Astrocyte of the spinal cord (primary cell): ENCODE data around the gene ATP8A1.
"Not testable (repeated sequence)": the region's sequence is repeated elsewhere in the genome, so short reads cannot be mapped to it uniquely, and the experiment has no call there.

Experiments used
- DNase-seq: peaks from one replicate; pipeline ENCODE4 v3.0.0; 2011; ENCODE audit warnings: low read depth, low spot score
- H3K4me3 ChIP-seq: 2 replicates; pipeline ENCODE4 v1.5.1; 2011; ENCODE audit warnings: low read depth, mild to moderate bottlenecking, low read length, moderate library complexity
- CTCF ChIP-seq: IDR thresholded peaks from 2 replicates; pipeline ENCODE4 v1.5.1; 2012; ENCODE audit warnings: low read depth, mild to moderate bottlenecking, low read length, inconsistent platforms
- in situ Hi-C: cut with HindIII; loops from 2 replicates; pipeline ENCODE4 v1.10.0; 2017; ENCODE audit warnings: low sequenced_read_pairs

The ATP8A1 gene

DNA sequence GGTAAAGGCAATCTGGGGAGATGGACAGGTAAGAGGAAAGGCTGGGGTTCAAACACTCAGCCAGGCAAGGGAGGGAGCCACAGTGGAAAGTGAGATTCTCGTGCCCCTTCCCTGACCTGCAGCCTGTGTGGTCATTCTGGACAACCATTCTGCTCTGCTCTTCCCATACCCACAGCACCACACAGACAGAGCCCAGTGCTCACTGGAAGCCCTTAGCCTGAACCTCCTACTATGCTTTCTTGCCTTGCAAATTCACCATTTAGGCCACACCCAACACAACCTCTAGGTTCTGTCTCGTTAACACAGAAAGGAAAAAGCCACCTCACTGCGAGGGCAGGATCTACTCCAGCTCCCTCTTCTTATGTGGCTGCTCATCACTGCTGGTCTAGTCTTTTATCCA lies 166.9 kb downstream of the ATP8A1 start:
- in situ Hi-C loops, result no loop called here

GRCh38 chr4:42489095-42489494 lies 167.8 kb downstream of the ATP8A1 start:
- in situ Hi-C loops, result no loop called here
- DNase-seq, result no peak

More for the DNA sequence above, 166.9 kb downstream of the ATP8A1 start:
- H3K4me3 ChIP-seq, result no peak overlapping the region
- TF ChIP-seq CTCF, result no peak
- DNase-seq, result no peak

GRCh38 chr4:42488554-42488953 lies 168.4 kb downstream of the ATP8A1 start:
- DNase-seq, result no peak
- no peak overlapping the region for H3K4me3 ChIP-seq
- TF ChIP-seq CTCF, result no peak
- in situ Hi-C loops, result no loop called here

More at GRCh38 chr4:42489095-42489494, 167.8 kb downstream of the ATP8A1 start:
- no peak for TF ChIP-seq CTCF
- H3K4me3 ChIP-seq, result no peak overlapping the region

DNA sequence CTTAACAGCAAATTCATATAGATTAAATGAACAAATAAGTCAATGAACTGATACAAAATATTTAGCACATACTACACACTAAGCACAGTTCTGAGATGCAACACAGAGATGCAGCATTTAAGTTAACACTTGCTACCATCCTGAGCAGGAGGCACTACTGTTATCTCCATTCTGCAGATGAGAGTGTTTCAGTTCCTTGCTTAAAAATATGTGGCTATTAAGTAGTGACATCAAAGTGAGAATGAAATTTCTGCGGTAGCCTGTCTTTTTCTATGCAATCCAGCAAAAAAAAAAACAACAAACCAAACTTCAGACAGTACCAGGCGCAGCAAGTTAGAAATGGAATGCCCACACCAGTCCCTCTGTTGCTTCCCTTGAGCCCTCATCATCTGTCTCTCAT lies 168.8 kb downstream of the ATP8A1 start:
- in situ Hi-C loops, result no loop called here
- DNase-seq, result no peak

GRCh38 chr4:42487230-42487629 lies 169.7 kb downstream of the ATP8A1 start:
- TF ChIP-seq CTCF, result no peak
- no peak for DNase-seq
- in situ Hi-C loops, result no loop called here
- no peak overlapping the region for H3K4me3 ChIP-seq

More for the DNA sequence above, 168.8 kb downstream of the ATP8A1 start:
- no peak overlapping the region for H3K4me3 ChIP-seq
- no peak for TF ChIP-seq CTCF

- in situ Hi-C loops, DNase-seq, H3K4me3 ChIP-seq: not testable (repeated sequence)
Measured at GRCh38 chr4:42486156-42486555, 170.7 kb downstream of the ATP8A1 start.

DNA sequence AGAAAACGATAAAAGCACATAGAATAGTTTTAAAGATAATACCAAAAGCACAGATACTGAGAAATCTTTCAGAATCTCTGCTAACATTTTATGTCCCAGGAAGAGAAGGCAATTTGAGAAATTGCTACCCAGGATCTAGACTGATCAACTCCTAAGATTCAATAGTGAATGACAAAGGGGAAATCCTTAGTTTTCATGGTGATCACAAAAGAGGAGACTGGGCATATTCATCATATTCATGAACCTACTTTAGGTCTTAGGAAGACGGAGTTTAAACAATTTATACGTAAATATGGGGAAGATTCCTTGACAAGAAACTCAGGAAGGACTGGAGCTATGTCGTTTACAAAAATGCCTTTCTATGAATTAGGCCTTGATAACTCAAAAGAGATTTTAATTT lies 172.3 kb downstream of the ATP8A1 start:
- no peak for TF ChIP-seq CTCF
- in situ Hi-C loops, result no loop called here

More for the DNA sequence above, 172.3 kb downstream of the ATP8A1 start:
- DNase-seq, result no peak
- no peak overlapping the region for H3K4me3 ChIP-seq
